ENCODE data around the gene GNG11. TPM values are rescaled to one million over a fixed set of nuclear protein-coding genes. Genes with fewer than 3 reads are reported as not detected.

Gene GNG11
- total RNA-seq, result 10 to 100 TPM; 15.6 to 18.2 TPM
- 10 to 100 TPM; 42.5 to 54.5 (median 50.2) TPM for polyA plus RNA-seq (ENCODE audit: insufficient read length in 6 of 6)
- long read RNA-seq, donor 1, transcript GNG11-201 (2 exons, 3,055 nt), result major isoform, 210 of 210 reads
- long read RNA-seq, donor 1, partial matches to known transcripts, result 0 of 210 reads
- long read RNA-seq, donor 1, other reads (novel, unspliced or antisense), result 0 of 210 reads
- long read RNA-seq, donor 2, transcript GNG11-201 (2 exons, 3,055 nt), result major isoform, 129 of 144 reads
- long read RNA-seq, donor 2, partial matches to known transcripts, result 15 of 144 reads
- long read RNA-seq, donor 2, other reads (novel, unspliced or antisense), result 0 of 144 reads
- long read RNA-seq, donor 3, transcript GNG11-201 (2 exons, 3,055 nt), result major isoform, 121 of 138 reads
- long read RNA-seq, donor 3, partial matches to known transcripts, result 17 of 138 reads
- long read RNA-seq, donor 3, other reads (novel, unspliced or antisense), result 0 of 138 reads
- long read RNA-seq, donor 4, transcript GNG11-201 (2 exons, 3,055 nt), result major isoform, 84 of 85 reads
- long read RNA-seq, donor 4, partial matches to known transcripts, result 1 of 85 reads
- long read RNA-seq, donor 4, other reads (novel, unspliced or antisense), result 0 of 85 reads
- long read RNA-seq, donor 5, transcript GNG11-201 (2 exons, 3,055 nt), result major isoform, 147 of 169 reads
- long read RNA-seq, donor 5, partial matches to known transcripts, result 22 of 169 reads
- long read RNA-seq, donor 5, other reads (novel, unspliced or antisense), result 0 of 169 reads
- long read RNA-seq, donor 6, transcript GNG11-201 (2 exons, 3,055 nt), result major isoform, 246 of 304 reads
- long read RNA-seq, donor 6, partial matches to known transcripts, result 58 of 304 reads
- long read RNA-seq, donor 6, other reads (novel, unspliced or antisense), result 0 of 304 reads
- long read RNA-seq, donor 7, transcript GNG11-201 (2 exons, 3,055 nt), result major isoform, 89 of 89 reads
- long read RNA-seq, donor 7, partial matches to known transcripts, result 0 of 89 reads
- long read RNA-seq, donor 7, other reads (novel, unspliced or antisense), result 0 of 89 reads
- long read RNA-seq, donor 8, transcript GNG11-201 (2 exons, 3,055 nt), result major isoform, 104 of 104 reads
- long read RNA-seq, donor 8, partial matches to known transcripts, result 0 of 104 reads
- long read RNA-seq, donor 8, other reads (novel, unspliced or antisense), result 0 of 104 reads
- long read RNA-seq, donor 9, result 0 reads
- long read RNA-seq, donor 10, transcript GNG11-201 (2 exons, 3,055 nt), result major isoform, 76 of 78 reads
- long read RNA-seq, donor 10, partial matches to known transcripts, result 2 of 78 reads
- long read RNA-seq, donor 10, other reads (novel, unspliced or antisense), result 0 of 78 reads
- long read RNA-seq, donor 11, transcript GNG11-201 (2 exons, 3,055 nt), result major isoform, 55 of 55 reads
- long read RNA-seq, donor 11, partial matches to known transcripts, result 0 of 55 reads
- long read RNA-seq, donor 11, other reads (novel, unspliced or antisense), result 0 of 55 reads
- long read RNA-seq, donor 12, transcript GNG11-201 (2 exons, 3,055 nt), result major isoform, 115 of 134 reads
- long read RNA-seq, donor 12, partial matches to known transcripts, result 19 of 134 reads
- long read RNA-seq, donor 12, other reads (novel, unspliced or antisense), result 0 of 134 reads

DNA sequence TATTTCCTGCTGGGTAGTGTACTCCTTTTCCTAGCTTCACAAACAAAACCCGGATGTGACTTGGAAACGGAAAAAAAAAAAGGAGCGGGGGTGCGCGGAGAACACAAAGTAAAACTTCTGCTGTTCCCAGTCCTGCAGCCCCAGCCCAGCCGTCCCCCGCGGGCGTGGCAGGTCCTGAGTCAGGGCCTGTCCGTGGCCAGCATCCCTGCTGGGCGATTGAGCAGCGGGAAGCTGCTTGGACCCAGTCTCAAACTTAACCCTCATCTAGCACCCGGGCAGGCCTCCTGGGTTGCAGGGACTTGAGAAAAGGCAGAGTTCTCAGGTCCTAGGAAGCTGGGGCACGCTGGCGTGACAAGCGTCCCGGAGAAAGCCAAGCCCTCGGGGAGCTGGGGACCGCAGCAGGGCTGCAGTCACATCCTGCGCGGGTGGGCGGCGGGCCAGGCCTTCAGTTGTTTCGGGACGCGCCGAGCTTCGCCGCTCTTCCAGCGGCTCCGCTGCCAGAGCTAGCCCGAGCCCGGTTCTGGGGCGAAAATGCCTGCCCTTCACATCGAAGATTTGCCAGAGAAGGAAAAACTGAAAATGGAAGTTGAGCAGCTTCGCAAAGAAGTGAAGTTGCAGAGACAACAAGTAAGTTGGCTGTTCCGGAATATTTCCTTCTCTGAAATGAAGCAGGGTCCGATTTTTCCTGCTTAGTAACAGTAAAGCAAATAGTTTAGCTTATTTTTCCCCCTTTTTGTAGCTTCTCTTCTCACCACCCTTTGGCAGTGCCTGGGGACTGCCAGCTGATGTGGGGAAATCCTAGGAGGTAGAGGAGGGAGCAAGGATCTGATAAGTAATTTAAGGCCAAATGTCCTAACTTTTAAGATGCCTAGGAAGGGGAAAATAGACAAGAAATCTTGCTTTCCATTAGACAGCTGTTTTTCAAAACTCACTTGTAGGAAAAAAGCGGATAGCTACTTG lies at the start of gene GNG11:
Gene GNG11, plus strand, starts transcription at position 129 of the 960 bp plus-strand sequence. Its CDS starts 403 bp downstream, at position 532.
- DNase-seq (peak; percentile 57 to 84 (median 82)), ATAC-seq (peak; percentile 87)
- no peaks in the 10 kb centered on the region for H3K4me1 ChIP-seq
- no peaks in the 10 kb centered on the region for H3K9me3 ChIP-seq
- H3K4me3 ChIP-seq, result peak within 1 kb of the TSS; percentile 42 to 45
- TF ChIP-seq, protein P1, sequence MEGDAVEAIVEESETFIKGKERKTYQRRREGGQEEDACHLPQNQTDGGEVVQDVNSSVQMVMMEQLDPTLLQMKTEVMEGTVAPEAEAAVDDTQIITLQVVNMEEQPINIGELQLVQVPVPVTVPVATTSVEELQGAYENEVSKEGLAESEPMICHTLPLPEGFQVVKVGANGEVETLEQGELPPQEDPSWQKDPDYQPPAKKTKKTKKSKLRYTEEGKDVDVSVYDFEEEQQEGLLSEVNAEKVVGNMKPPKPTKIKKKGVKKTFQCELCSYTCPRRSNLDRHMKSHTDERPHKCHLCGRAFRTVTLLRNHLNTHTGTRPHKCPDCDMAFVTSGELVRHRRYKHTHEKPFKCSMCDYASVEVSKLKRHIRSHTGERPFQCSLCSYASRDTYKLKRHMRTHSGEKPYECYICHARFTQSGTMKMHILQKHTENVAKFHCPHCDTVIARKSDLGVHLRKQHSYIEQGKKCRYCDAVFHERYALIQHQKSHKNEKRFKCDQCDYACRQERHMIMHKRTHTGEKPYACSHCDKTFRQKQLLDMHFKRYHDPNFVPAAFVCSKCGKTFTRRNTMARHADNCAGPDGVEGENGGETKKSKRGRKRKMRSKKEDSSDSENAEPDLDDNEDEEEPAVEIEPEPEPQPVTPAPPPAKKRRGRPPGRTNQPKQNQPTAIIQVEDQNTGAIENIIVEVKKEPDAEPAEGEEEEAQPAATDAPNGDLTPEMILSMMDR (IDR thresholded peaks at IDR 0.05), result no peak
- H3K27me3 ChIP-seq, result peaks cover 5 to 21% of the 10 kb centered on the region in 2 donors
- peak within 1 kb of the TSS; percentile 65 to 77 for H3K27ac ChIP-seq
- no peaks in the 10 kb centered on the region for H3K36me3 ChIP-seq
- intact Hi-C loops (cut with DNase I), result no loop called here

DNA sequence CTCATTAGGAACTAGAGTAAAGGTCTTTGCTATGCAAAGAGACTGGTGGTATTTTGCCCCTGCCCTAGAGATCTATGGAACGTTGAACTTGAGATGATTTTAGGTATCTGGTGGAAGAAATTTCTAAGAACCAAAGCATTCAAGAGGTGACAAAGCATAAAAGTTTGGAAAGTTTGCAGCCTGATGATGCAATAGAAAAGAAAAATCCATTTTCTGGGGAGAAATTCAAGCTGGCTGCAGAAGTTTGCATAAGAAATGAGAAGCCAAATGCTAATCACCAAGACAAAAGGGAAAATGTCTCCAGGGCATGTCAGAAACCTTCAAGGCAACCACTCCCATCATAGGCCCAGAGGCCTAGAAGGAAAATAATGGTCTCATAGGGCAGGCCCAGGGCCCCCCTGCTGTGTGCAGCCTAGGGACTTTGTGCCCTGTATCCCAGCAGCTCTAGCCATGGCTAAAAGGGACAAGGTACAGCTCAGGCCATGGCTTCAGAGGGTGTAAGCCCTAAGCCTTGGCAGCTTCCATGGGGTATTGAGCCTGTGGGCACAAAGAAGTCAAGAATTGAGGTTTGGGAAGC lies 47.4 kb upstream of the GNG11 start:
- no peak overlapping the region for H3K27ac ChIP-seq
- H3K4me1 ChIP-seq, result no peaks in the 10 kb centered on the region
- H3K4me3 ChIP-seq, result no peak overlapping the region
- H3K9me3 ChIP-seq, result no peaks in the 10 kb centered on the region
- H3K36me3 ChIP-seq, result no peaks in the 10 kb centered on the region
- TF ChIP-seq, protein P1 (IDR thresholded peaks at IDR 0.05), result no peak
- no peaks in the 10 kb centered on the region for H3K27me3 ChIP-seq
- intact Hi-C loops (cut with DNase I), result no loop called here
- ATAC-seq, result no peak
- no peak for DNase-seq

DNA sequence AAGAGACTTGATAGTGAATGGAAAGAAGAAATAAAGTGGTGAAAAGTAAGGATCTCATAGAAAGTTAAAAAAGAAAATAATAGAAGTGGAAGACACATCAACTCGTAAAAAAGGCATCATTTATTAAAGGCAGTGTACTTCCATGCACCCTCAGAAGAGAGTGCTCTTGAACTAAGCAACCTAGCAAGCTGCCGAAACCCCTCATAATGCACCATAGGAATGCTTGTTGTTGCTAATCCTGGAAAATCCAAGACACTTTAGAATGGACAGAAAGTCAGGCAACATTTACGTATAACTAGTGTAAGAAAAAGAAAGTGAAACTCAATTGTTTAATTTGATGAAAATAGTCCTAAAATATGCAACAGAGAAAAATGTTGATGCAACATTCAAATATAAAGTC lies 43.8 kb upstream of the GNG11 start:
- DNase-seq, result no peak
- peaks cover 0 to 4% of the 10 kb centered on the region in 2 donors for H3K9me3 ChIP-seq
- H3K36me3 ChIP-seq, result no peaks in the 10 kb centered on the region
- intact Hi-C loops (cut with DNase I), result no loop called here
- H3K4me3 ChIP-seq, result no peak overlapping the region
- ATAC-seq, result no peak
- H3K27me3 ChIP-seq, result no peaks in the 10 kb centered on the region
- TF ChIP-seq, protein P1 (IDR thresholded peaks at IDR 0.05), result no peak
- H3K4me1 ChIP-seq, result no peaks in the 10 kb centered on the region
- H3K27ac ChIP-seq, result no peak overlapping the region

DNA sequence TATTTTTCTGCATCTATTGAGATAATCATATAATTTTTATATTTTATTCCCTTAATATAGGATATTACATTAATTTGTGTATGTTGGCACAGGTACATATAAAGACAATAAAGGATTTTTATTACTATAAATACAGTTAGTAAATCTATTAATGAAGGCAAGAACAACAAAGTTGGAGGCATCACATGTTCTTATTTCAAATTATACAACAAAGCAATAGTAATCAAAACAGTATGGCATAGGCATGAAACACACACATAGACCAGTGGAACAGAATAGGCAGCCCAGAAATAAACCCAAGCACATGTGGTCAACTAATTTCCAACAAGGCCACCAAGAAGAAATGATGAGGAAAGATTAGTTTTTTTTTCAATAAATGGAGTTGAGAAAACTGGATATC lies 42.2 kb upstream of the GNG11 start:
- no peaks in the 10 kb centered on the region for H3K4me1 ChIP-seq
- no peak overlapping the region for H3K27ac ChIP-seq
- H3K36me3 ChIP-seq, result no peaks in the 10 kb centered on the region
- H3K4me3 ChIP-seq, result no peak overlapping the region
- TF ChIP-seq, protein P1 (IDR thresholded peaks at IDR 0.05), result no peak
- intact Hi-C loops (cut with DNase I), result no loop called here
- peaks cover 0 to 4% of the 10 kb centered on the region in 2 donors for H3K9me3 ChIP-seq
- DNase-seq (no peak), ATAC-seq (no peak)
- no peaks in the 10 kb centered on the region for H3K27me3 ChIP-seq

All from left lung (tissue), 14 donors.